Endothelial cell of umbilical vein (primary cell): ENCODE results near the gene SPAG8. TPM values are rescaled to one million over a fixed set of nuclear protein-coding genes. Genes with fewer than 3 reads are reported as not detected.

Experiments
- BruUV-seq: library from RNA; stranded (reverse); fragments of 400-500 nt; replicated peaks from 2 replicates; lab custom pipeline; 2021; lab: Mats Ljungman, UMichigan
- CTCF ChIA-PET: fragments of 300-600, 350-600 bp; sonication (Branson Sonifier 250); formaldehyde crosslinking; loops from one replicate; lab custom pipeline; 2021; ENCODE audit warnings: antibody characterized with exemption, inconsistent platforms; lab: Charles Lee
- POLR2A ChIA-PET: fragments of 300-600, 350-600 bp; sonication (Branson Sonifier 250); formaldehyde crosslinking; loops from one replicate; lab custom pipeline; 2021; ENCODE audit warnings: antibody characterized with exemption, inconsistent platforms; lab: Charles Lee
- DNase-seq: peaks from one replicate; pipeline ENCODE4 v3.0.0-alpha.2; 2011; ENCODE audit warnings: low read depth, low spot score
- FAIRE-seq: peaks from 2 replicates; lab custom pipeline; 2011; peaks lifted over from hg19 to GRCh38; lab: Jason Lieb, UNC
- H2AFZ ChIP-seq: 2 replicates; pipeline ENCODE4 v1.6.0; 2012; ENCODE audit warnings: low read depth, low read length, control low read depth, inconsistent platforms
- H3K27ac ChIP-seq: 2 replicates; pipeline ENCODE4 v1.5.1; 2011; ENCODE audit warnings: low read depth, mild to moderate bottlenecking, control low read depth, low read length, moderate library complexity; ENCODE audit not compliant: insufficient read depth
- H3K27me3 ChIP-seq, 2 experiments: 2 replicates each; pipeline versions ENCODE4 v1.6.0 to v1.6.1; 2011; ENCODE audit warnings: low read length in 2 of 2, mixed read lengths in 1 of 2; ENCODE audit not compliant: control insufficient read depth in 2 of 2, insufficient read depth in 2 of 2
- H3K36me3 ChIP-seq, 2 experiments: 2 replicates in 1 of 2; 3 replicates in 1 of 2; pipeline ENCODE4 v1.5.1; 2011; ENCODE audit warnings: low read length in 2 of 2, mild to moderate bottlenecking in 1 of 2, moderate library complexity in 1 of 2; ENCODE audit not compliant: control insufficient read depth in 2 of 2, insufficient read depth in 2 of 2; ENCODE audit errors: extremely low read depth in 1 of 2
- H3K4me1 ChIP-seq: 3 replicates; pipeline ENCODE4 v1.5.1; 2011; ENCODE audit warnings: mild to moderate bottlenecking, low read length; ENCODE audit not compliant: control insufficient read depth, insufficient read depth; ENCODE audit errors: extremely low read depth
- H3K4me2 ChIP-seq: 2 replicates; pipeline ENCODE4 v1.6.1; 2011; ENCODE audit warnings: low read length, control low read depth, mixed read lengths; ENCODE audit not compliant: insufficient read depth
- H3K4me3 ChIP-seq, 3 experiments: fragments of 200-600 bp in 1 of 3; sonication (generic), shearing (Covaris generic) in 1 of 3; replicated peaks in 1 of 3; 2 replicates each; pipeline ENCODE4 v1.5.1; 2011 to 2016; ENCODE audit warnings: control low read depth in 3 of 3, low read length in 3 of 3, mild to moderate bottlenecking in 2 of 3, inconsistent platforms in 1 of 3, low read depth in 1 of 3, moderate library complexity in 1 of 3; ENCODE audit not compliant: insufficient read depth in 1 of 3
- H3K79me2 ChIP-seq: 2 replicates; pipeline ENCODE4 v1.6.0; 2012; ENCODE audit warnings: low read length, inconsistent platforms; ENCODE audit not compliant: control insufficient read depth, insufficient read depth
- H3K9ac ChIP-seq: replicated peaks from 2 replicates; pipeline ENCODE3; 2011; ENCODE audit warnings: low read length, control low read depth; ENCODE audit not compliant: insufficient read depth; ENCODE audit errors: extremely low read depth
- H3K9me1 ChIP-seq: replicated peaks from 3 replicates; pipeline ENCODE4 v1.6.0; 2011; ENCODE audit warnings: mild to moderate bottlenecking, low read length; ENCODE audit not compliant: control insufficient read depth, insufficient read depth; ENCODE audit errors: extremely low read depth
- H3K9me3 ChIP-seq: replicated peaks from 2 replicates; pipeline ENCODE4 v1.5.1; 2012; ENCODE audit warnings: low read length, inconsistent platforms; ENCODE audit not compliant: control insufficient read depth, insufficient read depth
- H4K20me1 ChIP-seq: replicated peaks from 2 replicates; pipeline ENCODE3; 2011; ENCODE audit warnings: mild to moderate bottlenecking, low read length; ENCODE audit not compliant: control insufficient read depth, insufficient read depth; ENCODE audit errors: extremely low read depth
- EZH2 ChIP-seq: IDR thresholded peaks from 2 replicates; pipeline ENCODE4 v1.6.1; 2012; ENCODE audit warnings: borderline replicate concordance, low read depth, mild to moderate bottlenecking, moderate library complexity, low read length, inconsistent platforms; ENCODE audit not compliant: severe bottlenecking
- GATA2 ChIP-seq: IDR thresholded peaks from 2 replicates; pipeline ENCODE4 v1.7.0; 2011; ENCODE audit warnings: low read depth, mild to moderate bottlenecking, moderate library complexity, mixed read lengths, low read length; ENCODE audit not compliant: insufficient read length, insufficient read depth
- JUN ChIP-seq: IDR thresholded peaks from 2 replicates; pipeline ENCODE4 v1.6.1; 2011; ENCODE audit warnings: borderline replicate concordance, low read depth; ENCODE audit not compliant: insufficient read length, insufficient read depth
- MYC ChIP-seq: IDR thresholded peaks from one replicate; pipeline ENCODE4 v1.6.1; 2011; ENCODE audit warnings: mild to moderate bottlenecking, low read depth, low read length
- POLR2A ChIP-seq: IDR thresholded peaks from 2 replicates; pipeline ENCODE4 v1.6.1; 2012; ENCODE audit warnings: low read depth, mild to moderate bottlenecking, control low read depth, low read length
- POLR2AphosphoS5 ChIP-seq: IDR thresholded peaks from 2 replicates; pipeline ENCODE4 v1.6.1; 2012; ENCODE audit warnings: low read depth, mild to moderate bottlenecking, control low read depth, low read length, moderate library complexity; ENCODE audit not compliant: insufficient read depth
- dilution Hi-C: fragments of 300-500 bp; cut with MboI; formaldehyde crosslinking; loops from one replicate; pipeline ENCODE4 v1.15.0; 2019; ENCODE audit warnings: low sequenced_read_pairs; ENCODE audit not compliant: extremely low pct_ligation_motif_present
- intact Hi-C: fragments of 100-400 bp; cut with micrococcal nuclease; formaldehyde crosslinking; loops from one replicate; pipeline ENCODE4 v1.10.0; 2022
- polyA plus RNA-seq, 4 experiments: library from polyadenylated mRNA; depleted of rRNA in 3 of 4; stranded (reverse) in 3 of 4; unstranded in 1 of 4; fragments of >200 nt; gene quantifications; 2 replicates each; pipeline versions ENCODE4 v1.2.1 to v1.2.3, GENCODE V29; 2011 to 2012; ENCODE audit warnings: missing spikeins in 1 of 4
- total RNA-seq: library from RNA; stranded (reverse); gene quantifications from 2 replicates; pipeline ENCODE4 v1.2.3, GENCODE V29; 2021
- TF ChIP-seq, protein P1 (sequence below), 2 donors: IDR thresholded peaks; 1 replicate in 1 of 2; 2 replicates in 1 of 2; pipeline ENCODE4 v1.5.1; 2011; ENCODE audit warnings: low read length in 2 of 2, mild to moderate bottlenecking in 2 of 2, moderate library complexity in 2 of 2, control low read depth in 1 of 2, inconsistent platforms in 1 of 2, low read depth in 1 of 2; ENCODE audit not compliant: insufficient read depth in 1 of 2; ENCODE audit errors: extremely low read depth in 1 of 2

SPAG8 gene
- total and polyA plus RNA-seq, 2 donors (not counting 3 experiments of a cell fraction or from before 2014, with no cell fraction given), result 0.21 to 0.69 TPM

DNA sequence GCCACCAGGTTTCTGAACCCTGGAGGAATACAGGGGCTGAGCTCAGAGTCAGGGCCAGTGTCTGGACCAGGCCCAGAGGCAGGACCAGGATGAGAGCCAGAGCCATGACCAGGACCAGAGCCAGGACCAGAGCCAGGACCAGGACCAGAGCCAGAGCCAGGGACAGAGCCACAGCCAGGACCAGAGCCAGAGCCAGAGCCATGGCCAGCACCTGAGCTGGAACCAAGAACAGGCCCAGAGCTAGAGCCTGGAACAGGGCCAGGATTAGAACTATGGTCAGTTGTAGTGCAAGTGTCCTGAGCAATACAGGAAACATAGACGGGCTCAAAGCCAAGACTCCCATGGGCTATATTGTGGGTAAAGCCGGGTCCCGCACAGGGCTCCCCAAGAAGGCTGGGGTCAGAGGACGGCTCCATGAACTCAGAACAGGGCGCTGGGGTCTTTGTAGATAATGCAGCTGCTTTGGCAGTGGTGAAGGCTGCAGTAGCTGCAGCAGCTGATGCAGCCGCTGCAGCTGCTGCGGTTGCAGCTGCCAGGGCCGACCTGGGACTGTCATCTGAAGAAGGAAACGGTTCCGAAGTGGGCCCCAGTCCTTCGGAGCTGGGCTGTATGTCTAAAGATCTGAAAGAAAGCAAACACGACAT is 559 bp downstream of the SPAG8 start:
- DNase-seq (peak; percentile 44), FAIRE-seq (peak; percentile 60)
- Histone ChIP-seq H3K4me3 (peak overlapping the region; percentile 8 to 56 (median 25)), H3K4me1 (peaks cover 21% of the 10 kb centered on the region), H4K20me1 (no peaks in the 10 kb centered on the region), H3K36me3 (peaks cover 0 to under 1% of the 10 kb centered on the region in 2 experiments), H3K27me3 (no peaks in the 10 kb centered on the region), H3K9me3 (no peaks in the 10 kb centered on the region), H3K9me1 (no peaks in the 10 kb centered on the region), H3K9ac (no peak overlapping the region), H2AFZ (peak overlapping the region; percentile 74), H3K79me2 (no peaks in the 10 kb centered on the region), H3K27ac (peak overlapping the region; percentile 16), H3K4me2 (peak overlapping the region; percentile 73)
- ChIA-PET CTCF (interaction anchor here (0.7 to 5.8 kb wide), 15 partner anchors 13 to 115 kb away, joined by 3 to 130 read pairs (median 4); partner anchors contain the start of genes CREB3, GBA2, NPR2 and RGP1), POLR2A (no interaction called here)
- dilution Hi-C loops, result no loop called here
- intact Hi-C loops, result loop anchor here (2.0 kb wide), 2 partner anchors 13 to 55 kb away; no protein-coding TSS in a partner anchor
- no TSS peak for BruUV-seq
- no peak for TF ChIP-seq POLR2AphosphoS5
- no peak for TF ChIP-seq EZH2
- no peak for TF ChIP-seq GATA2
- no peak for TF ChIP-seq MYC
- TF ChIP-seq, protein P1, sequence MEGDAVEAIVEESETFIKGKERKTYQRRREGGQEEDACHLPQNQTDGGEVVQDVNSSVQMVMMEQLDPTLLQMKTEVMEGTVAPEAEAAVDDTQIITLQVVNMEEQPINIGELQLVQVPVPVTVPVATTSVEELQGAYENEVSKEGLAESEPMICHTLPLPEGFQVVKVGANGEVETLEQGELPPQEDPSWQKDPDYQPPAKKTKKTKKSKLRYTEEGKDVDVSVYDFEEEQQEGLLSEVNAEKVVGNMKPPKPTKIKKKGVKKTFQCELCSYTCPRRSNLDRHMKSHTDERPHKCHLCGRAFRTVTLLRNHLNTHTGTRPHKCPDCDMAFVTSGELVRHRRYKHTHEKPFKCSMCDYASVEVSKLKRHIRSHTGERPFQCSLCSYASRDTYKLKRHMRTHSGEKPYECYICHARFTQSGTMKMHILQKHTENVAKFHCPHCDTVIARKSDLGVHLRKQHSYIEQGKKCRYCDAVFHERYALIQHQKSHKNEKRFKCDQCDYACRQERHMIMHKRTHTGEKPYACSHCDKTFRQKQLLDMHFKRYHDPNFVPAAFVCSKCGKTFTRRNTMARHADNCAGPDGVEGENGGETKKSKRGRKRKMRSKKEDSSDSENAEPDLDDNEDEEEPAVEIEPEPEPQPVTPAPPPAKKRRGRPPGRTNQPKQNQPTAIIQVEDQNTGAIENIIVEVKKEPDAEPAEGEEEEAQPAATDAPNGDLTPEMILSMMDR (IDR thresholded peaks at IDR 0.05; ENCODE audit: extremely low read depth in 1 of 2, insufficient read depth in 1 of 2, low read depth in 1 of 2, low read length in 2 of 2), result no peak
- no peak for TF ChIP-seq POLR2A
- TF ChIP-seq JUN, result no peak
